OCI-LY3 (cell line): ENCODE measurements around the gene SRP14.

ENCODE experiments used
- CTCF ChIP-seq: fragments of 200-600, 300-600 bp; sonication (generic); IDR thresholded peaks from 2 replicates; pipeline ENCODE4 v1.5.1; 2014; ENCODE audit warnings: antibody characterized with exemption, low read length, low read depth
- EZH2phosphoT487 ChIP-seq: fragments of 200-600 bp; shearing (Covaris generic); IDR thresholded peaks from 2 replicates; pipeline ENCODE4 v1.6.1; 2018; ENCODE audit warnings: antibody characterized with exemption, mixed run types, low read depth

- no peak for TF ChIP-seq CTCF
- TF ChIP-seq EZH2phosphoT487 = no peak
These were observed 36.7 kb downstream of the SRP14 start for GRCh38 chr15:40002295-40002694.
